Calu3 (cell line): ENCODE data around the gene YAE1. TPM values are rescaled to one million over a fixed set of nuclear protein-coding genes. Genes with fewer than 3 reads are reported as not detected.

Experiments used
- BruUV-seq: library from RNA; stranded (reverse); fragments of 400-500 nt; replicated peaks from 2 replicates; lab custom pipeline; 2021; lab: Mats Ljungman, UMichigan
- CTCF ChIA-PET: fragments of 300-600 bp; sonication (Branson Sonifier 250); formaldehyde crosslinking; loops from one replicate; lab custom pipeline; 2022; ENCODE audit warnings: antibody characterized with exemption; lab: Charles Lee
- DNase-seq: peaks from one replicate; pipeline ENCODE4 v3.0.0; 2022
- H3K27ac Mint-ChIP-seq: one replicate; pipeline ENCODE4 v1.8.0; 2022; ENCODE audit warnings: mixed read lengths; ENCODE audit not compliant: unreplicated experiment
- H3K27me3 Mint-ChIP-seq: one replicate; pipeline ENCODE4 v1.8.0; 2022; ENCODE audit warnings: mixed read lengths; ENCODE audit not compliant: unreplicated experiment
- H3K36me3 Mint-ChIP-seq: one replicate; pipeline ENCODE4 v1.8.0; 2022; ENCODE audit warnings: mild to moderate bottlenecking, moderate library complexity, mixed read lengths; ENCODE audit not compliant: insufficient read depth, unreplicated experiment
- H3K4me1 Mint-ChIP-seq: one replicate; pipeline ENCODE4 v1.8.0; 2022; ENCODE audit warnings: mild to moderate bottlenecking, low read depth, mixed read lengths; ENCODE audit not compliant: unreplicated experiment
- H3K4me3 Mint-ChIP-seq: one replicate; pipeline ENCODE4 v1.8.0; 2022; ENCODE audit warnings: mild to moderate bottlenecking, low read depth, moderate library complexity, mixed read lengths; ENCODE audit not compliant: unreplicated experiment
- H3K9me3 Mint-ChIP-seq: one replicate; pipeline ENCODE4 v1.8.0; 2022; ENCODE audit warnings: low read depth, mixed read lengths; ENCODE audit not compliant: unreplicated experiment
- CTCF ChIP-seq: fragments of 200-600 bp; IDR thresholded peaks from one replicate; pipeline ENCODE4 v1.8.0; 2022; ENCODE audit warnings: antibody characterized with exemption; ENCODE audit not compliant: unreplicated experiment
- intact Hi-C: fragments of 100-400 bp; cut with micrococcal nuclease; formaldehyde crosslinking; loops from one replicate; pipeline ENCODE4 v1.10.0; 2022; ENCODE audit not compliant: unreplicated experiment
- total RNA-seq: library from RNA; stranded (reverse); gene quantifications from 2 replicates; pipeline ENCODE4 v1.2.3, GENCODE V29; 2022

Gene YAE1
- total RNA-seq, 1 experiment from 2014 or later, result 39.2 TPM

GRCh38 chr7:39582536-39582935 is 16.3 kb downstream of the YAE1 start:
- CTCF ChIA-PET, result interaction anchor here (4.2 to 6.6 kb wide), 2 partner anchors 159 to 164 kb away, joined by 87 to 108 read pairs; no protein-coding TSS in a partner anchor
- H3K27ac Mint-ChIP-seq, result no peak overlapping the region
- no peak for DNase-seq
- intact Hi-C loops, result loop anchor here (5.0 kb wide), 3 partner anchors 35 to 310 kb away; no protein-coding TSS in a partner anchor
- no peak overlapping the region for H3K4me3 Mint-ChIP-seq
- H3K27me3 Mint-ChIP-seq, result no peaks in the 10 kb centered on the region
- no peaks in the 10 kb centered on the region for H3K36me3 Mint-ChIP-seq
- TF ChIP-seq CTCF, result no peak
- BruUV-seq, result no TSS peak
- no peaks in the 10 kb centered on the region for H3K9me3 Mint-ChIP-seq
- peaks cover 13% of the 10 kb centered on the region for H3K4me1 Mint-ChIP-seq

GRCh38 chr7:39583539-39583938 is 17.3 kb downstream of the YAE1 start:
- BruUV-seq, result no TSS peak
- peaks cover 13% of the 10 kb centered on the region for H3K4me1 Mint-ChIP-seq
- no peak overlapping the region for H3K4me3 Mint-ChIP-seq
- CTCF ChIA-PET, result interaction anchor here (6.6 kb wide), 1 partner anchor 163 kb away, joined by 108 read pairs; no protein-coding TSS in a partner anchor
- H3K27ac Mint-ChIP-seq, result no peak overlapping the region
- no peak for DNase-seq
- no peaks in the 10 kb centered on the region for H3K27me3 Mint-ChIP-seq
- intact Hi-C loops, result loop anchor here (5.0 kb wide), 3 partner anchors 34 to 309 kb away; no protein-coding TSS in a partner anchor
- no peaks in the 10 kb centered on the region for H3K9me3 Mint-ChIP-seq
- no peak for TF ChIP-seq CTCF
- H3K36me3 Mint-ChIP-seq, result no peaks in the 10 kb centered on the region

- DNase-seq, result no peak
- TF ChIP-seq CTCF, result no peak
- H3K36me3 Mint-ChIP-seq, result peaks cover 6% of the 10 kb centered on the region
- CTCF ChIA-PET, result no interaction called here
- no TSS peak for BruUV-seq
- intact Hi-C loops, result no loop called here
- H3K27me3 Mint-ChIP-seq, result no peaks in the 10 kb centered on the region
- H3K27ac Mint-ChIP-seq, result no peak overlapping the region
- H3K4me1 Mint-ChIP-seq, result peaks cover 11% of the 10 kb centered on the region
- H3K9me3 Mint-ChIP-seq, result no peaks in the 10 kb centered on the region
- H3K4me3 Mint-ChIP-seq, result no peak overlapping the region
These were observed 21.2 kb downstream of the YAE1 start for GRCh38 chr7:39587393-39587792.

GRCh38 chr7:39588416-39588815 is 22.2 kb downstream of the YAE1 start:
- Mint-ChIP-seq H3K27ac (no peak overlapping the region), H3K4me1 (peaks cover 19% of the 10 kb centered on the region), H3K9me3 (no peaks in the 10 kb centered on the region), H3K4me3 (no peak overlapping the region), H3K36me3 (peaks cover 6% of the 10 kb centered on the region), H3K27me3 (no peaks in the 10 kb centered on the region)
- CTCF ChIA-PET, result interaction anchor here (2.1 to 2.3 kb wide), 2 partner anchors 8 to 35 kb away, joined by 11 read pairs; partner anchors contain the start of gene RALA
- intact Hi-C loops, result no loop called here
- no peak for TF ChIP-seq CTCF
- no TSS peak for BruUV-seq
- DNase-seq, result no peak
